Trophoblast cell (in vitro differentiated cells and primary cell): ENCODE data around the gene FAM135A.
A peak's percentile ranks its signal among the peaks of the same experiment; 100 is the strongest.

ENCODE experiments used
- DNase-seq, 2 donors: peaks; one replicate each; pipeline ENCODE4 v3.0.0-alpha.2; 2016
- H2AFZ ChIP-seq: 2 replicates; pipeline ENCODE4 v1.6.1; 2013; ENCODE audit warnings: low read length, moderate library complexity, mild to moderate bottlenecking; ENCODE audit not compliant: insufficient read depth, poor library complexity
- H2AK5ac ChIP-seq: 2 replicates; pipeline ENCODE4 v1.6.1; 2013; ENCODE audit warnings: mild to moderate bottlenecking, low read length
- H2BK120ac ChIP-seq: 2 replicates; pipeline ENCODE4 v1.6.1; 2013; ENCODE audit warnings: low read length, mild to moderate bottlenecking, moderate library complexity; ENCODE audit not compliant: insufficient read depth, poor library complexity
- H2BK12ac ChIP-seq: 2 replicates; pipeline ENCODE4 v1.6.1; 2013; ENCODE audit warnings: mild to moderate bottlenecking, low read length, moderate library complexity
- H2BK5ac ChIP-seq: 2 replicates; pipeline ENCODE4 v1.6.1; 2013; ENCODE audit warnings: low read length, low read depth, moderate library complexity, mild to moderate bottlenecking; ENCODE audit not compliant: poor library complexity
- H3K14ac ChIP-seq: 2 replicates; pipeline ENCODE4 v1.6.1; 2013; ENCODE audit warnings: mild to moderate bottlenecking, low read length
- H3K18ac ChIP-seq: 2 replicates; pipeline ENCODE4 v1.6.1; 2013; ENCODE audit warnings: mild to moderate bottlenecking, low read length
- H3K23ac ChIP-seq: 2 replicates; pipeline ENCODE4 v1.6.1; 2013; ENCODE audit warnings: low read length
- H3K27ac ChIP-seq: 2 replicates; pipeline ENCODE4 v1.5.1; 2013; ENCODE audit warnings: low read depth, mild to moderate bottlenecking, inconsistent platforms, low read length, moderate library complexity
- H3K27me3 ChIP-seq: 2 replicates; pipeline ENCODE4 v1.6.1; 2013; ENCODE audit warnings: inconsistent platforms, mild to moderate bottlenecking, low read length, moderate library complexity; ENCODE audit not compliant: insufficient read depth
- H3K36me3 ChIP-seq, 2 experiments: 1 replicate in 1 of 2; 2 replicates in 1 of 2; pipeline ENCODE4 v1.6.1; 2013; ENCODE audit warnings: low read length in 2 of 2, mild to moderate bottlenecking in 2 of 2, moderate library complexity in 1 of 2; ENCODE audit not compliant: insufficient read depth in 2 of 2, control insufficient read depth in 1 of 2
- H3K4ac ChIP-seq: 2 replicates; pipeline ENCODE4 v1.6.1; 2013; ENCODE audit warnings: low read depth, mild to moderate bottlenecking, low read length, moderate library complexity
- H3K4me1 ChIP-seq, 2 experiments: 1 replicate in 1 of 2; 2 replicates in 1 of 2; pipeline ENCODE4 v1.6.1; 2013; ENCODE audit warnings: low read length in 2 of 2, mild to moderate bottlenecking in 2 of 2, moderate library complexity in 1 of 2; ENCODE audit not compliant: insufficient read depth in 2 of 2, control insufficient read depth in 1 of 2
- H3K4me2 ChIP-seq: 2 replicates; pipeline ENCODE4 v1.6.1; 2013; ENCODE audit warnings: inconsistent platforms, mild to moderate bottlenecking, low read length, moderate library complexity
- H3K4me3 ChIP-seq: 2 replicates; pipeline ENCODE4 v1.5.1; 2013; ENCODE audit warnings: mild to moderate bottlenecking, low read depth, low read length, inconsistent platforms
- H3K79me1 ChIP-seq: one replicate; pipeline ENCODE4 v1.6.1; 2013; ENCODE audit warnings: low read length
- H3K79me2 ChIP-seq: 2 replicates; pipeline ENCODE4 v1.6.1; 2013; ENCODE audit warnings: low read length, mild to moderate bottlenecking; ENCODE audit not compliant: control insufficient read depth, insufficient read depth, poor library complexity
- H3K9ac ChIP-seq: 2 replicates; pipeline ENCODE4 v1.6.1; 2013; ENCODE audit warnings: mild to moderate bottlenecking, low read length
- H3K9me3 ChIP-seq: 2 replicates; pipeline ENCODE4 v1.6.1; 2013; ENCODE audit warnings: low read depth, mild to moderate bottlenecking, control low read depth, inconsistent platforms, low read length; ENCODE audit not compliant: insufficient read depth
- H4K12ac ChIP-seq: 2 replicates; pipeline ENCODE4 v1.6.1; 2013; ENCODE audit warnings: low read depth, mild to moderate bottlenecking, low read length, moderate library complexity
- H4K8ac ChIP-seq: 2 replicates; pipeline ENCODE4 v1.6.1; 2013; ENCODE audit warnings: low read depth, mild to moderate bottlenecking, low read length, moderate library complexity
- H4K91ac ChIP-seq: one replicate; pipeline ENCODE4 v1.6.1; 2013; ENCODE audit warnings: low read depth, mild to moderate bottlenecking, low read length, moderate library complexity
- WGBS: extraction: QIAGEN DNeasy Blood & Tissue Kit; methylation state at CpG from one replicate; pipeline ENCODE4 v1.1.7; 2013; ENCODE audit warnings: missing lambda C conversion rate; ENCODE audit not compliant: insufficient read length, insufficient coverage; ENCODE audit errors: extremely low coverage; 5-methylcytosine and 5-hydroxymethylcytosine counted together

Gene FAM135A

DNA sequence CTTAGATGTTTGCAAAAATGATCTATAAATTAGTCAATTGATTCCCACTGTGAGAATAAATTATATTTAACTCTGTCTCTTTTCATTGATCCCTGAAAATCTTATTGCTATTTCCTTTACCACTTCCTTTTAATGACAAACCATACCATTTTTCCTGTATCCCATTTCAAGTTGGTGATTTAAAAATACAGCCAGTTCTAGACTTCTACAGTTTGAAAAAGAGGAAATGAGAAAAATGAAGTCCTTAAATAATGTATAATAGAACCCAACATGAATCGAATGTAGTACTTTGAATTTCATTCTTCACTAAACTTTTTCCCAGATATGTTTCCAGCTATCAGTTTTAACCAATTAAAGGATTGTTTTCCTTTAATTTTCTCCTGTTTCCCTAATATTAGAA lies 124.0 kb downstream of the FAM135A start:
- Histone ChIP-seq H3K4me3 (no peak overlapping the region), H2AK5ac (no peak overlapping the region), H3K23ac (no peak overlapping the region), H3K4ac (no peak overlapping the region), H4K8ac (no peak overlapping the region), H3K4me2 (no peak overlapping the region), H3K79me2 (no peaks in the 10 kb centered on the region), H2BK5ac (no peak overlapping the region), H3K27ac (no peak overlapping the region), H3K79me1 (no peaks in the 10 kb centered on the region), H3K14ac (no peak overlapping the region), H4K12ac (no peak overlapping the region), H3K9me3 (no peaks in the 10 kb centered on the region), H4K91ac (no peak overlapping the region), H3K4me1 (no peaks in the 10 kb centered on the region), H3K9ac (no peak overlapping the region), H3K18ac (no peak overlapping the region), H3K27me3 (no peaks in the 10 kb centered on the region), H3K36me3 (peaks cover 0 to 1% of the 10 kb centered on the region in 2 experiments), H2BK12ac (no peak overlapping the region), H2BK120ac (no peak overlapping the region), H2AFZ (no peak overlapping the region)
- DNase-seq, result no peak
- no CpG with 5 or more reads among the region's 1 CpG for WGBS

GRCh38 chr6:70538376-70538775 lies 125.1 kb downstream of the FAM135A start:
- Histone ChIP-seq H3K4me2 (no peak overlapping the region), H4K8ac (no peak overlapping the region), H3K27me3 (no peaks in the 10 kb centered on the region), H3K27ac (no peak overlapping the region), H3K36me3 (peaks cover 0 to 1% of the 10 kb centered on the region in 2 experiments), H3K79me2 (no peaks in the 10 kb centered on the region), H2AK5ac (no peak overlapping the region), H2BK120ac (no peak overlapping the region), H3K18ac (no peak overlapping the region), H2BK5ac (no peak overlapping the region), H3K23ac (no peak overlapping the region), H4K12ac (no peak overlapping the region), H3K9me3 (no peaks in the 10 kb centered on the region), H3K79me1 (no peaks in the 10 kb centered on the region), H2BK12ac (no peak overlapping the region), H4K91ac (no peak overlapping the region), H3K4ac (no peak overlapping the region), H3K14ac (no peak overlapping the region), H3K4me1 (no peaks in the 10 kb centered on the region), H3K4me3 (no peak overlapping the region), H3K9ac (no peak overlapping the region), H2AFZ (no peak overlapping the region)
- no peak for DNase-seq
- no CpG with 5 or more reads among the region's 1 CpG for WGBS

DNA sequence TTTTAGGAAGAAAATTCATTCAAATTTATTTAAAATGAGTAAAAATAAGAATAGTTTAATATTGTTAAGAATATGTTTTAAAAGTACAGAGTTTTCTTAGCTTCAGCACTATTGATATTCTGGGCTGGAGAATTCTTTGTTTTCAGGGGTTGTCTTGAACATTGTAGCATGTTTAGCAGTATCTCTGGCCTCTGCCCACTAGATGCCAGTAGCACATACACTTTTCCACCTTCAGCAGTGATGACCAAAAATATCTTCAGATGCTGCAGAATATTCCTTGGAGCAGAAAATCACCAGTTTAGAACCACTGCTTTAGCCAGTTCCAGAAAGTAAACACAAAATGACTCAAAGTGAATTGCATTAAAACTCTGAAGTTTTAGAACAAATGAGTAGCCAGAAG lies 134.0 kb downstream of the FAM135A start:
- H3K79me2 ChIP-seq, result no peaks in the 10 kb centered on the region
- H3K18ac ChIP-seq, result no peak overlapping the region
- no peak overlapping the region for H3K4me2 ChIP-seq
- no peak overlapping the region for H4K12ac ChIP-seq
- no peak overlapping the region for H4K91ac ChIP-seq
- H3K14ac ChIP-seq, result no peak overlapping the region
- no peak overlapping the region for H3K4me3 ChIP-seq
- no peak overlapping the region for H4K8ac ChIP-seq
- no peak overlapping the region for H2BK5ac ChIP-seq
- H3K36me3 ChIP-seq, result no peaks in the 10 kb centered on the region
- no peak overlapping the region for H2AFZ ChIP-seq
- no peak overlapping the region for H2BK120ac ChIP-seq
- DNase-seq, result peak in 1 of 2 donors; percentile 16
- H3K27ac ChIP-seq, result no peak overlapping the region
- H3K27me3 ChIP-seq, result no peaks in the 10 kb centered on the region
- no peak overlapping the region for H2BK12ac ChIP-seq
- no peak overlapping the region for H3K23ac ChIP-seq
- H3K9me3 ChIP-seq, result no peaks in the 10 kb centered on the region
- no peak overlapping the region for H3K9ac ChIP-seq
- no peak overlapping the region for H3K4ac ChIP-seq
- no peaks in the 10 kb centered on the region for H3K79me1 ChIP-seq
- no peaks in the 10 kb centered on the region for H3K4me1 ChIP-seq
- no peak overlapping the region for H2AK5ac ChIP-seq

GRCh38 chr6:70547905-70548304 lies 134.6 kb downstream of the FAM135A start:
- no CpG with 5 or more reads among the region's 3 CpGs for WGBS
- no peak overlapping the region for H2AFZ ChIP-seq

DNA sequence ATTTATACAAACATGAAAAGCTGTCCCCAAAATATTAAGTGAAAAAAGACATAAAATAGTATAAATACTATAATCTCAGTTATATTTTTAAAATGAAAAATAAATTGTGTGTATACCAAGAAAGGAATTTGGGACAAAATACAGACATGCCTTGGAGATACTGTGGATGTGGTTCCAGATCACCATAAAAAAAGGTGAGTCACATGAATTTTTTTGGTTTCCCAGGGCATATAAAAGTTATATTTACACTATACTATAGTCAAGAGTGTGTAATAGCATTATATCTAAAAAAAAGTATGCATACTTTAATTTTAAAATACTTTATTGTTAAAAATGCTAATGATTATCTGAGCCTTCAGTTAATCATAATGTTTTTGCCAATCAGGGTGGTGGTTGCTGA lies 136.0 kb downstream of the FAM135A start:
- Histone ChIP-seq H3K36me3 (no peaks in the 10 kb centered on the region), H2BK12ac (no peak overlapping the region), H2AK5ac (no peak overlapping the region), H2BK5ac (no peak overlapping the region), H3K27ac (no peak overlapping the region), H3K23ac (no peak overlapping the region), H3K4me1 (no peaks in the 10 kb centered on the region), H3K18ac (no peak overlapping the region), H3K27me3 (no peaks in the 10 kb centered on the region), H3K4ac (no peak overlapping the region), H3K4me2 (no peak overlapping the region), H2AFZ (no peak overlapping the region), H3K9me3 (no peaks in the 10 kb centered on the region), H3K9ac (no peak overlapping the region), H3K4me3 (no peak overlapping the region), H2BK120ac (no peak overlapping the region), H3K79me1 (no peaks in the 10 kb centered on the region), H3K14ac (no peak overlapping the region), H4K12ac (no peak overlapping the region), H4K91ac (no peak overlapping the region), H4K8ac (no peak overlapping the region), H3K79me2 (no peaks in the 10 kb centered on the region)
- DNase-seq, result no peak

More at GRCh38 chr6:70547905-70548304, 134.6 kb downstream of the FAM135A start:
- H3K4me1 ChIP-seq, result no peaks in the 10 kb centered on the region
- H3K36me3 ChIP-seq, result no peaks in the 10 kb centered on the region
- no peak overlapping the region for H4K8ac ChIP-seq
- H3K4me3 ChIP-seq, result no peak overlapping the region
- H3K27ac ChIP-seq, result no peak overlapping the region
- H3K23ac ChIP-seq, result no peak overlapping the region
- no peak overlapping the region for H2AK5ac ChIP-seq
- H4K91ac ChIP-seq, result no peak overlapping the region
- no peak overlapping the region for H3K14ac ChIP-seq
- H3K79me1 ChIP-seq, result no peaks in the 10 kb centered on the region
- no peak overlapping the region for H3K18ac ChIP-seq
- no peak overlapping the region for H3K4me2 ChIP-seq
- H3K4ac ChIP-seq, result no peak overlapping the region
- no peak for DNase-seq
- H3K27me3 ChIP-seq, result no peaks in the 10 kb centered on the region
- H3K79me2 ChIP-seq, result no peaks in the 10 kb centered on the region
- H4K12ac ChIP-seq, result no peak overlapping the region
- no peak overlapping the region for H2BK12ac ChIP-seq
- no peak overlapping the region for H2BK5ac ChIP-seq
- no peaks in the 10 kb centered on the region for H3K9me3 ChIP-seq
- no peak overlapping the region for H3K9ac ChIP-seq
- H2BK120ac ChIP-seq, result no peak overlapping the region
